Epithelial cell of proximal tubule (primary cell): ENCODE data around the gene CDH4. TPM values are rescaled to one million over a fixed set of nuclear protein-coding genes. Genes with fewer than 3 reads are reported as not detected.

Source experiments
- DNase-seq: peaks from one replicate; pipeline ENCODE4 v3.0.0-alpha.2; 2011; ENCODE audit warnings: low read depth
- H3K4me3 ChIP-seq: 2 replicates; pipeline ENCODE4 v1.5.1; 2011; ENCODE audit warnings: low read depth, mild to moderate bottlenecking, low read length
- total RNA-seq: library from RNA; depleted of rRNA; stranded (reverse); fragments of >200 nt; gene quantifications from 2 replicates; pipeline ENCODE4 v1.2.3, GENCODE V29; 2015
- TF ChIP-seq, protein P1 (sequence below): conservative IDR thresholded peaks from 2 replicates; pipeline ENCODE4 v1.5.1; 2012; ENCODE audit warnings: low read depth, mild to moderate bottlenecking, low read length

The CDH4 gene
- total RNA-seq, 1 donor from 2014 or later: 17.1 TPM

DNA sequence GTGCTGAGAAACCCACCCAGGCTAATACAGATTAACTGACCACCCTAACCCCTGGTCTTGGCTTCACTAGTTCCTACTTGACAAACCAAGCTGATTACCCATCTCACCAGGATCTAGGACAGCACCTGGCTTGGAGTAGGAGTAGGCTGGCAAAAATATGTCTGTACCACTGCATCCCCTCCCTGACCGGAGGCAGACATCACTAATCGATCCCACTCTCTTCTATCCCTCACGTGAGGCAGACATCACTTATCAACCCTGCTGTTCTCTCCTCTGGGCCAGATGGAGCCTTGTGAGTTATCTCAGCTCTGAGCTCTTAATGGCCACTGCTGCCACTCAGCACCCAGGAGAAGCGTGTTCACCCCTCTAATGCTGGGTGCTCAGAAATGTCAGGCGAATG, 324.3 kb downstream of the CDH4 start:
- DNase-seq: no peak
- TF ChIP-seq, protein P1, sequence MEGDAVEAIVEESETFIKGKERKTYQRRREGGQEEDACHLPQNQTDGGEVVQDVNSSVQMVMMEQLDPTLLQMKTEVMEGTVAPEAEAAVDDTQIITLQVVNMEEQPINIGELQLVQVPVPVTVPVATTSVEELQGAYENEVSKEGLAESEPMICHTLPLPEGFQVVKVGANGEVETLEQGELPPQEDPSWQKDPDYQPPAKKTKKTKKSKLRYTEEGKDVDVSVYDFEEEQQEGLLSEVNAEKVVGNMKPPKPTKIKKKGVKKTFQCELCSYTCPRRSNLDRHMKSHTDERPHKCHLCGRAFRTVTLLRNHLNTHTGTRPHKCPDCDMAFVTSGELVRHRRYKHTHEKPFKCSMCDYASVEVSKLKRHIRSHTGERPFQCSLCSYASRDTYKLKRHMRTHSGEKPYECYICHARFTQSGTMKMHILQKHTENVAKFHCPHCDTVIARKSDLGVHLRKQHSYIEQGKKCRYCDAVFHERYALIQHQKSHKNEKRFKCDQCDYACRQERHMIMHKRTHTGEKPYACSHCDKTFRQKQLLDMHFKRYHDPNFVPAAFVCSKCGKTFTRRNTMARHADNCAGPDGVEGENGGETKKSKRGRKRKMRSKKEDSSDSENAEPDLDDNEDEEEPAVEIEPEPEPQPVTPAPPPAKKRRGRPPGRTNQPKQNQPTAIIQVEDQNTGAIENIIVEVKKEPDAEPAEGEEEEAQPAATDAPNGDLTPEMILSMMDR: no peak
- H3K4me3 ChIP-seq: no peak overlapping the region

DNA sequence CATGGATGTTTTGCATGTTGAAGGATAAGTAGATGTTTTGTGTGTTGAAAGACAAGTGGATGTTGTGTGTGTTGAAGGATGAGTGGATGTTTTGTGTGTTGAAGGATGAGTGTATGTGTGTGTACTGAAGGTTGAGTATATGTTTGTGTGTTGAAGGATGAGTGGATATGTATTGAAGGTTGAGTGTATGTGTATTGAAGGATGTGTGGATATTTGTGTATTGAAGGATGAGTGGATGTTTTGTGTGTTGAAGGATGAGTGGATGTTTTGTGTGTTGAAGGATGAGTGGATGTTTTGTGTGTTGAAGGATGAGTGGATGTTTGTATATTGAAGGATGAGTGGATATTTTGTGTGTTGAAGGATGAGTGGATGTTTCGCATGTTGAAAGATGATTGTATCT, 325.0 kb downstream of the CDH4 start:
- DNase-seq: no peak
- TF ChIP-seq, protein P1: no peak

DNA sequence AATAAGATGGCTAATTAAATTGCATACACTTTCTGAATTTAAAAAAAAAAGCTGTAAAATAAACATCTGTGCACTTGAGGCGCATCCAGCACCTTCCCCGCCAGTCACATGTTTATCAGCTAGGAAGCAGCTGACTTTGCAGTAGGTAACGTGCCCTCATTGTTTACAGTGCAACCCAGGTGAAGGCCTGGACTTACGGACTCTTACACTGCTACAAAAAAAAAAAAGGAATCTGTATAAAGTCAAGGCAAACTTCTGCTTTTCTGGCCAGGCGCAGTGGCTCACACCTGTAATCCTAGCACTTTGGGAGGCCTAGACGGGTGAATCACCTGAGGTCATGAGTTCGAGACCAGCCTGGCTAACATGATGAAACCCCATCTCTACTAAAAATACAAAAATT, 327.8 kb downstream of the CDH4 start:
- DNase-seq: no peak
- no peak overlapping the region for H3K4me3 ChIP-seq
- TF ChIP-seq, protein P1: no peak

More for the DNA sequence above, 325.0 kb downstream of the CDH4 start:
- no peak overlapping the region for H3K4me3 ChIP-seq

DNA sequence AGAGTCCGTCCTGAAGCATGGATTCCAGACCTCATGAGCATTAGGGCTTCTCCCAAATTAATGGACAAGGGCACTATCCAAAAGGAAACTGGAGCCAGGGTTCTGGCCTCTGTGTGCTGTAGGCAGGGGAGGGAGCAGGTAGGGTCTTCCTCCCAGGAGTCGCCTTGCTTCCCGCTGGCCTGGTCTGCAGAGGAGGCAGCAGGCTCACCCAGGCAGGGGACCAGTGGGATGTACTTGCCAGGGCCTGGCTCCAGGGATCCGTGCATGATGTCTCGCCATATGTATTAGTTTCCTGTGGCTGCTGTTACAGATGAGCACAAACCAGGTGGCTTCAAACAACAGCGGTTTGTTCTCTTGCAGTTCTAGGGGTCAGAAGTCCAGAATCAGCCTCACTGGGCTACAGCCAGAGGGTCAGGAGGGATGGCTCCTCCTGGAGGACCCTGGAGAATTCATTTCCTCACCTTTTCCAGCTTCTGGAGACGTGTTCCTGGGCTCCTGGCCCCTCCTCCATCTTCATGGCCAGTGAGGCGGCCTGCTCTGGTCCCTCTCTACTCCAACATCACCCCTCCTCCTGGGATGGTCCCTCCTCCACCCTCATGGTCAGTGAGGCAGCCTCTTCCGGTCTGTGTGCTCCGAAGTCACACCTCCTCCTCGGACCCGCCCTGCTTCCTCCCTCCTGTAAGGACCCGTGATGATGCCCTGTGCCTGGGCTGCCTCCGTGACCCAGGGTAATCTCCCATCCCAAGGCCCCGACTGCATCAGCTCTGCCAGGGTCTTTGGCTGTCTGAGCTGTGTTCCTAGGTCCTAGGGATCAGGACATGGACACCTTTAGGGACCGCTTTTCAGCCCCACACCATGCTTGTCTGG, 329.1 kb downstream of the CDH4 start:
- H3K4me3 ChIP-seq: no peak overlapping the region
- TF ChIP-seq, protein P1: no peak
- DNase-seq: no peak

DNA sequence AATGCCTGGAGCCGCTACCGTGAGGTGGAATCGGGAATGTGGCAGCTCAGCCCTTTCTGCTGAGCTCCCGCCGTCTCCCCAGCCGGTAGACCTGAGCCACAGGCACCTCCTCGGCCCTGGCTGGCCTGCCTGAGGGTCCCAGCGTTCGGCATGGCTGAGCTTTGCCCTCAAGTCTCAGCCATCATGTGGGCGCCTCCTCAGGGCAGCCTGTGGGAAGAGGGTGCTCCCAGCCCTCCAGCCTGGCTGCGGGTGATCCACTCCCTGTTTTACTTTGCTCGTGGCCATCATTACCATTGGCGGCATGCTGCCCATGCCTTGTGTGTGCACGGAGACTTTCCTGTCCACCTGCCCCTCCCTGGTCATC, 329.7 kb downstream of the CDH4 start:
- DNase-seq: no peak
- H3K4me3 ChIP-seq: no peak overlapping the region
- TF ChIP-seq, protein P1: no peak

DNA sequence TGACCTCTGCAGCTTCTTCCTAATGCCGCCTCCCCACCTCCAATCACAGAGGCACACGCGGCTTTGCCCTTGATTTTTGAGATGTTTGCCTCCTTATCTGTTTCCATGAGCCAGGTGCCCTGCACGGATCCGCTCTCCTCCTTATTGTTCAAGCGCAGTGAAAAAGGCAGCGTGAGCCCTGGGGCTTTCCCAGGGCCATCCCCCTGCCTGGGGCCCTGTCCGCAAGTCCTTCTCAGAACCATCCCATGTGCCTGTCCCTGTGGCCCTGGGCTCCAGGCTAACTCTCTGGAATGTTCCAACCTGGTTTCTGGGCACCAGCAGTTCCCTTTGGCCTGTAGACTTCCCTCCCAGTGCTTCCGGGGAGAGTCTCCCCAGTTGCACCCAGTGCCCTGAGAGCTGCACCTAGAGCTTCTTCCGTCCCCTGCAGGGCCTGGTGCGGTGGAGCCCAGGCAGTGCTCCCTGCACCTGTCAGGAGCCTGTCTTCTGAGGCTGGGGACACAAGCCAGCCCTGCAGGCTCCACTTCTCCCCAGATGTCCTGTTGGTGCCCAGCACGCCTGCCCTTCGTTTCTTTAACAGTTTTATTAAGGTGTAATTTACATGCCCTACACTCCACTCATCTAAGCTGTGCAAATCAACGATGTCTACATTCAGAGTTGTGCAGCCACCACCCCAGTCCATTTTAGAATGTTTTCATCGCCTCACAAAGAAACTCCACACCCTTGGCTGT, 330.3 kb downstream of the CDH4 start:
- no peak for DNase-seq
- TF ChIP-seq, protein P1: no peak
- no peak overlapping the region for H3K4me3 ChIP-seq
